Tibial nerve (tissue), 4 donors: ENCODE measurements around the gene RAB6B. TPM values are rescaled to one million over a fixed set of nuclear protein-coding genes. Genes with fewer than 3 reads are reported as not detected.

ENCODE experiments used
- DNase-seq, 2 donors: peaks; one replicate each; pipeline ENCODE4 v3.0.0-alpha.2; 2019; ENCODE audit warnings: low spot score in 2 of 2
- H3K27ac ChIP-seq, 4 donors: fragments of 200-600 bp; sonication (generic) in 3 of 4; one replicate each; pipeline ENCODE4 v1.5.1; 2017 to 2019; ENCODE audit warnings: mild to moderate bottlenecking in 1 of 4
- H3K27me3 ChIP-seq, 2 donors: fragments of 200-600 bp; sonication (generic) in 1 of 2; one replicate each; pipeline versions ENCODE4 v1.5.1 to v1.6.0; 2017 to 2019
- H3K36me3 ChIP-seq, 3 donors: fragments of 200-600 bp; sonication (generic); one replicate each; pipeline ENCODE4 v1.5.1; 2018 to 2019
- H3K4me1 ChIP-seq, 4 donors: fragments of 200-600 bp; sonication (generic) in 3 of 4; one replicate each; pipeline ENCODE4 v1.5.1; 2017 to 2019
- H3K4me3 ChIP-seq, 4 donors: fragments of 200-600 bp; sonication (generic) in 3 of 4; one replicate each; pipeline ENCODE4 v1.5.1; 2017 to 2019; ENCODE audit warnings: mild to moderate bottlenecking in 1 of 4, moderate library complexity in 1 of 4
- H3K9me3 ChIP-seq, 4 donors: fragments of 200-600 bp; sonication (generic) in 3 of 4; one replicate each; pipeline ENCODE4 v1.5.1; 2017 to 2019
- CTCF ChIP-seq, 5 experiments: fragments of 200-600 bp in 3 of 5; fragments of 450-650 bp in 2 of 5; sonication (generic) in 3 of 5; IDR thresholded peaks; one replicate each; pipeline ENCODE4 v1.5.1; 2016 to 2019; ENCODE audit warnings: antibody characterized with exemption in 5 of 5, mild to moderate bottlenecking in 3 of 5, moderate library complexity in 2 of 5
- EP300 ChIP-seq, 2 donors: sonication (generic); formaldehyde crosslinking; IDR thresholded peaks; one replicate each; pipeline ENCODE4 v1.6.1; 2017; ENCODE audit warnings: antibody characterized with exemption in 2 of 2, mild to moderate bottlenecking in 1 of 2
- POLR2A ChIP-seq, 2 donors: fragments of 450-650 bp; IDR thresholded peaks; one replicate each; pipeline ENCODE4 v1.6.1; 2017; ENCODE audit warnings: antibody characterized with exemption in 2 of 2, mild to moderate bottlenecking in 2 of 2, moderate library complexity in 2 of 2
- WGBS, 2 donors: methylation state at CpG; one replicate each; pipeline ENCODE4 v1.1.5; 2018; 5-methylcytosine and 5-hydroxymethylcytosine counted together
- total RNA-seq, 4 donors: library from RNA; depleted of rRNA; stranded (reverse); fragments of >200 nt; gene quantifications; one replicate each; pipeline ENCODE4 v1.1.0, GENCODE V29; 2016

Gene RAB6B
- total RNA-seq, 4 donors from 2014 or later: 1.4 to 3.6 (median 2.0) TPM

- 73 to 84% methylated on average over 10 of the region's 10 CpGs for WGBS, 2 donors
- TF ChIP-seq POLR2A (IDR thresholded peaks at IDR 0.05) (no peak), EP300 (IDR thresholded peaks at IDR 0.05) (no peak), CTCF (IDR thresholded peaks at IDR 0.05) (no peak)
- no peaks in the 10 kb centered on the region for H3K4me1 ChIP-seq
Measured at GRCh38 chr3:133915685-133916658, 20.3 kb upstream of the RAB6B start.

DNA sequence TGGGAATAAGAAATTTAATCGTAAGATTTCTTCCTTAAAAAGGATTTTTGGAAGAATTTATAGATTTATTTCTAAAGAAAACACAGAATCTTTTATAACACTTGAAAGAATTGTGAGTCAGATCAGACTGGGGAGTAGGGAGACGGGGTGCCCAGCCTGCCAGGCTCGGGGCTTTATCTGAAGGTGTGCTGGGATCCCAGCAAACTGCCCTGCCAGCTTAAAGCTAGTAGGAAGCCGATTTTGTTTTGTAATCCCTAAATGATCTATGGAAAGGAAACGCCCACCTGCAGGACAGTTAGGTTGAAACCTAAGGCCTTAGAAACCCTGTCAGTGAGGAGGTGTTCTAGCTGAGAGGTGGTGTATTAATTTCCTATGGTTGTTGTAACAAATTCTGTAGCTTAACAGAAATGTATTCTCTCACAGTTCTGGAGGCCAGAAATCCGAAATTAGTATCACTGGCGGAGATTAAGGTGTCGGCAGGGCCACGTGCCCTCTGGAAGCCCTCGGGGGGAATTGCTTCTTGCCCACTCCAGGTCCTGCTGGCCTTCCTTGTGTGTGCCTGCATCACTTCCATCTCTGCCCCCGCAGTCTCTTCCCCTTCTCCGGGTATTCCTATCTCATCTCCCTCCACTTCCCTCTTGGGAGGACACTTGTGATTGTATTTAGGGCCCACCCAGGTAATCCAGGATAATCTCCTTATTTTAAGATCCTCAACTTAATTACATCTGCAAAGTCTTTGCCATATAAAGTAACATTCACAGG is 19.3 kb upstream of the RAB6B start:
- H3K27me3 ChIP-seq: peaks cover 3 to 4% of the 10 kb centered on the region in 2 donors
- WGBS, 2 donors: 78 to 88% methylated on average over 12 of the region's 12 CpGs
- DNase-seq: no peak
- no peaks in the 10 kb centered on the region for H3K4me1 ChIP-seq
- H3K9me3 ChIP-seq: peaks cover 0 to 5% (median 2%) of the 10 kb centered on the region in 4 donors
- TF ChIP-seq CTCF (IDR thresholded peaks at IDR 0.05) (no peak), POLR2A (IDR thresholded peaks at IDR 0.05) (no peak), EP300 (IDR thresholded peaks at IDR 0.05) (no peak)
- H3K36me3 ChIP-seq: no peaks in the 10 kb centered on the region
- no peak overlapping the region for H3K4me3 ChIP-seq
- no peak overlapping the region for H3K27ac ChIP-seq

More at GRCh38 chr3:133915685-133916658, 20.3 kb upstream of the RAB6B start:
- Histone ChIP-seq H3K36me3 (no peaks in the 10 kb centered on the region), H3K27ac (no peak overlapping the region), H3K9me3 (peaks cover 0 to 5% (median 2%) of the 10 kb centered on the region in 4 donors), H3K4me3 (no peak overlapping the region), H3K27me3 (peaks cover 0 to 4% of the 10 kb centered on the region in 2 donors)
- DNase-seq: no peak

DNA sequence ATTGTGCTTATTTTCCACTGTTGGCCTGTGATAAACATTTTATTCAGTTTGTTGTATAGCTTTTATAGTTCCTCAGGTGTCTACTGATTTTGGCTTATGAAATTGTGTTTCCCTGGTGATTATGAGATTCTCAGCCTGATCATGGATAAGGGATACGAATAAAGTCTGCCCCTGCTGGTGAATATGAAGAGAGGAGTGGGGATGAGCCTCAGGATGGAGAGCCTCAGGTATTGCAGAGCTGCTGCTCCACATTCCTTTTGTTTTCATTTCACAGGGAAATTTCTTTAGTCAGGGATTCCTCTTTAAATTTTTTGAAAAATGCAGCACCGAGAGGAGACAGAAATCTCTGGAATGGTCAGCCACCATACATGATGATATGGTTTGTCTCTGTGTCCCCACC is 14.7 kb upstream of the RAB6B start:
- TF ChIP-seq CTCF (IDR thresholded peaks at IDR 0.05) (no peak), EP300 (IDR thresholded peaks at IDR 0.05) (no peak), POLR2A (IDR thresholded peaks at IDR 0.05) (no peak)

DNA sequence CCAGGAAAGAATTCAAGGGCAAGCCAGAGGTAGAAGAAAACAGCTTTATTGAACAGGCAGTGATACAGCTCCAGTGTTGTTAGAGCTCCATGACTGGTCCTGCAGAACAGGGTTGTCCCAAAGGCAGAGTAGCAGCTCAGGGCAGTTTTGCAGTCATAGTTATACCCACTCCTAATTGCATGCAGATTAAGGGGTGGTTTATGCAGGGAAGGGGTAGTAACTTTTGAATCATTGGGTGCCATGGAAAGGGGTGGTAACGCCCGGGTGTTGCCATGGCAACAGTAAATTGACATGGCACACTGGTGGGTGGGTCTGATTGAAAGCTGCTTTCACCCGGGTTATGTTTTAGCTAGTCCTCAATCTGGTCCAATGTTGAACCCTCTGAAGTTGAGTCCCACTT is 9.7 kb upstream of the RAB6B start:
- 72% methylated on average over 3 of the region's 3 CpGs for WGBS, 2 donors

More for the DNA sequence above, 14.7 kb upstream of the RAB6B start:
- no peaks in the 10 kb centered on the region for H3K9me3 ChIP-seq
- no peaks in the 10 kb centered on the region for H3K36me3 ChIP-seq
- 66 to 69% methylated on average over 2 of the region's 2 CpGs for WGBS, 2 donors
- peaks cover 0 to 3% of the 10 kb centered on the region in 2 donors for H3K27me3 ChIP-seq
- H3K4me3 ChIP-seq: no peak overlapping the region
- H3K27ac ChIP-seq: no peak overlapping the region
- DNase-seq: no peak
- H3K4me1 ChIP-seq: no peaks in the 10 kb centered on the region

More for the DNA sequence above, 9.7 kb upstream of the RAB6B start:
- TF ChIP-seq EP300 (IDR thresholded peaks at IDR 0.05) (no peak), CTCF (IDR thresholded peaks at IDR 0.05) (no peak), POLR2A (IDR thresholded peaks at IDR 0.05) (no peak)
- peaks cover 0 to under 1% of the 10 kb centered on the region in 2 donors for H3K27me3 ChIP-seq
- no peaks in the 10 kb centered on the region for H3K36me3 ChIP-seq
- H3K27ac ChIP-seq: no peak overlapping the region
- no peak overlapping the region for H3K4me3 ChIP-seq
- no peak for DNase-seq
- H3K4me1 ChIP-seq: no peaks in the 10 kb centered on the region
- H3K9me3 ChIP-seq: no peaks in the 10 kb centered on the region
